ENCODE results near the gene MGMT.

DNA sequence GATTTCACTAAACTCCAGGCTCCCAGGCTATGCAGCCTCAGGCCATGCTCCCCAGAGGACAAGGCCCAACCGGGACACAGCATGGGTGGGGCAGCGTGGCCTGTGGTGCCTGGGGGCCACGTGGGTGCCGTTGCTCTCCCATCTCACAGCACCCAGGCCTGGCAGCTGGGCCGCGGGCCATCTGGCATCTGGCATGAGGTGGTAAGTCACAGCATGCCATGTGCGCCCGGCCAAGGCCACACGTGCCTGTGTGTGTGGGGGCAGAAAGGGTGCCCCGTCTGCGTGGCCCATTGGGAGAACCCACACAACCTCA, 292.9 kb downstream of the MGMT start:
- TF ChIP-seq, protein P1, sequence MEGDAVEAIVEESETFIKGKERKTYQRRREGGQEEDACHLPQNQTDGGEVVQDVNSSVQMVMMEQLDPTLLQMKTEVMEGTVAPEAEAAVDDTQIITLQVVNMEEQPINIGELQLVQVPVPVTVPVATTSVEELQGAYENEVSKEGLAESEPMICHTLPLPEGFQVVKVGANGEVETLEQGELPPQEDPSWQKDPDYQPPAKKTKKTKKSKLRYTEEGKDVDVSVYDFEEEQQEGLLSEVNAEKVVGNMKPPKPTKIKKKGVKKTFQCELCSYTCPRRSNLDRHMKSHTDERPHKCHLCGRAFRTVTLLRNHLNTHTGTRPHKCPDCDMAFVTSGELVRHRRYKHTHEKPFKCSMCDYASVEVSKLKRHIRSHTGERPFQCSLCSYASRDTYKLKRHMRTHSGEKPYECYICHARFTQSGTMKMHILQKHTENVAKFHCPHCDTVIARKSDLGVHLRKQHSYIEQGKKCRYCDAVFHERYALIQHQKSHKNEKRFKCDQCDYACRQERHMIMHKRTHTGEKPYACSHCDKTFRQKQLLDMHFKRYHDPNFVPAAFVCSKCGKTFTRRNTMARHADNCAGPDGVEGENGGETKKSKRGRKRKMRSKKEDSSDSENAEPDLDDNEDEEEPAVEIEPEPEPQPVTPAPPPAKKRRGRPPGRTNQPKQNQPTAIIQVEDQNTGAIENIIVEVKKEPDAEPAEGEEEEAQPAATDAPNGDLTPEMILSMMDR (IDR thresholded peaks at IDR 0.05; ENCODE audit: borderline replicate concordance, extremely low read depth, low read length, poor library complexity, severe bottlenecking) = no peak
- no peak for TF ChIP-seq EZH2 (IDR thresholded peaks at IDR 0.05; ENCODE audit: borderline replicate concordance, low read depth, low read length, severe bottlenecking)
